Dedifferentiated amniotic fluid mesenchymal stem cell (primary cell): Measurements from ENCODE around the gene ZFR2.
"Not testable (repeated sequence)": the region's sequence is repeated elsewhere in the genome, so short reads cannot be mapped to it uniquely, and the experiment has no call there.

ENCODE experiments used
- DNase-seq: peaks from one replicate; pipeline ENCODE4 v3.0.0-alpha.2; 2016; ENCODE audit errors: extremely low spot score

ZFR2 gene

GRCh38 chr19:3771000-3771905 is 97.6 kb downstream of the ZFR2 start:
- no peak for DNase-seq

GRCh38 chr19:3770136-3770999 is 98.5 kb downstream of the ZFR2 start:
- no peak for DNase-seq

GRCh38 chr19:3769494-3769893 is 99.3 kb downstream of the ZFR2 start:
- DNase-seq: no peak

- DNase-seq: no peak
These were observed 100.1 kb downstream of the ZFR2 start for GRCh38 chr19:3768748-3769099.

- DNase-seq: no peak
These were observed 100.7 kb downstream of the ZFR2 start for GRCh38 chr19:3768015-3768747.

- DNase-seq: no peak
These were observed 101.8 kb downstream of the ZFR2 start for GRCh38 chr19:3767050-3767449.

- DNase-seq: no peak
These were observed 102.3 kb downstream of the ZFR2 start for GRCh38 chr19:3766520-3766919.

- not testable (repeated sequence) for DNase-seq
These were observed 103.1 kb downstream of the ZFR2 start for GRCh38 chr19:3765757-3766156.

- no peak for DNase-seq
These were observed 103.7 kb downstream of the ZFR2 start for GRCh38 chr19:3765121-3765520.

- peak; percentile 99 for DNase-seq
These were observed 106.1 kb downstream of the ZFR2 start, which contains the start of gene MRPL54 for GRCh38 chr19:3762501-3763459. MRPL54 (plus strand) TSS chr19:3762682; CDS start chr19:3762701, 19 bp downstream.

GRCh38 chr19:3762130-3762473 is 106.7 kb downstream of the ZFR2 start:
- no peak for DNase-seq

- peak; percentile 85 for DNase-seq
These were observed 107.3 kb downstream of the ZFR2 start, which contains the start of gene APBA3 for GRCh38 chr19:3761382-3762129. APBA3 (minus strand) TSS chr19:3761692; CDS start chr19:3760264, 1,428 bp downstream.

- DNase-seq: no peak
These were observed 107.9 kb downstream of the ZFR2 start for GRCh38 chr19:3760871-3761361.

- DNase-seq: no peak
These were observed 109.2 kb downstream of the ZFR2 start for GRCh38 chr19:3759482-3760254.

- DNase-seq: not testable (repeated sequence)
These were observed 110.5 kb downstream of the ZFR2 start for GRCh38 chr19:3758297-3758696.

GRCh38 chr19:3757705-3758104 is 111.1 kb downstream of the ZFR2 start:
- DNase-seq: not testable (repeated sequence)
